H1 (cell line): Measurements from ENCODE around the gene MAK.

Source experiments
- ASH2L ChIP-seq: fragments of 200-600, 300-600 bp; sonication (generic); IDR thresholded peaks from one replicate; pipeline ENCODE4 v1.7.1; 2017; ENCODE audit warnings: low read length
- CTCF ChIP-seq, 3 experiments: IDR thresholded peaks; 1 replicate in 2 of 3; 2 replicates in 1 of 3; pipeline versions ENCODE4 v1.5.1 to v1.6.1; 2011; ENCODE audit warnings: low read length in 3 of 3, mild to moderate bottlenecking in 3 of 3, inconsistent platforms in 2 of 3, low read depth in 1 of 3, moderate library complexity in 1 of 3; ENCODE audit not compliant: insufficient read depth in 1 of 3; ENCODE audit errors: control extremely low read depth in 1 of 3
- EZH2 ChIP-seq: fragments of 200-600 bp; sonication (generic); IDR thresholded peaks from 2 replicates; pipeline ENCODE4 v1.7.1; 2012; ENCODE audit warnings: low read depth, mild to moderate bottlenecking, moderate library complexity, low read length, inconsistent platforms; ENCODE audit not compliant: severe bottlenecking
- GABPA ChIP-seq: IDR thresholded peaks from 2 replicates; pipeline ENCODE4 v1.6.1; 2011; ENCODE audit warnings: mild to moderate bottlenecking, low read length, moderate library complexity, borderline replicate concordance; ENCODE audit not compliant: insufficient read depth
- JUN ChIP-seq: IDR thresholded peaks from 2 replicates; pipeline ENCODE4 v1.6.1; 2011; ENCODE audit warnings: low read depth, mild to moderate bottlenecking, improper control_type of control experiment, low read length
- POLR2A ChIP-seq, 2 experiments: IDR thresholded peaks; 1 replicate in 1 of 2; 2 replicates in 1 of 2; pipeline ENCODE4 v1.6.1; 2011; ENCODE audit warnings: low read depth in 2 of 2, low read length in 2 of 2, mild to moderate bottlenecking in 2 of 2; ENCODE audit errors: control extremely low read depth in 1 of 2
- POLR2AphosphoS5 ChIP-seq: IDR thresholded peaks from 2 replicates; pipeline ENCODE4 v1.6.1; 2011; ENCODE audit warnings: low read depth, low read length
- RBBP5 ChIP-seq: IDR thresholded peaks from 2 replicates; pipeline ENCODE4 v1.7.1; 2012; ENCODE audit warnings: low read depth, mild to moderate bottlenecking, inconsistent platforms, low read length, moderate library complexity, borderline replicate concordance
- SP2 ChIP-seq: IDR thresholded peaks from 2 replicates; pipeline ENCODE4 v1.6.1; 2012; ENCODE audit warnings: mild to moderate bottlenecking, low read length, inconsistent platforms
- TAF1 ChIP-seq: IDR thresholded peaks from 2 replicates; pipeline ENCODE4 v1.6.1; 2011; ENCODE audit warnings: mild to moderate bottlenecking, low read depth, low read length
- TCF12 ChIP-seq: IDR thresholded peaks from 2 replicates; pipeline ENCODE4 v1.6.1; 2011; ENCODE audit warnings: low read depth, mild to moderate bottlenecking, low read length
- TEAD4 ChIP-seq: IDR thresholded peaks from 2 replicates; pipeline ENCODE4 v1.6.1; 2012; ENCODE audit warnings: low read depth, low read length, inconsistent platforms, mixed read lengths
- USF2 ChIP-seq: IDR thresholded peaks from 2 replicates; pipeline ENCODE4 v1.6.1; 2011; ENCODE audit warnings: low read length, improper control_type of control experiment

GRCh38 chr6:10843554-10843953 is 5.2 kb upstream of the MAK start:
- TF ChIP-seq POLR2A (IDR thresholded peaks at IDR 0.05; ENCODE audit: control extremely low read depth in 1 of 2, low read depth in 2 of 2, low read length in 2 of 2) (no peak), TEAD4 (no peak), ASH2L (no peak), CTCF (IDR thresholded peaks at IDR 0.05; ENCODE audit: control extremely low read depth in 1 of 3, insufficient read depth in 1 of 3, low read depth in 1 of 3, low read length in 3 of 3) (no peak), SP2 (no peak), GABPA (no peak), USF2 (no peak), TAF1 (no peak), RBBP5 (no peak), TCF12 (no peak), EZH2 (no peak), JUN (no peak), POLR2AphosphoS5 (no peak)
